ENCODE data around the gene UBE2O.
A peak's percentile ranks its signal among the peaks of the same experiment; 100 is the strongest.
"Not testable (repeated sequence)": the region's sequence is repeated elsewhere in the genome, so short reads cannot be mapped to it uniquely, and the experiment has no call there.

Gene UBE2O

GRCh38 chr17:76367642-76368041 is 85.3 kb downstream of the UBE2O start:
- DNase-seq = no peak

GRCh38 chr17:76366247-76366646 is 86.7 kb downstream of the UBE2O start:
- DNase-seq = no peak

GRCh38 chr17:76365256-76365903 is 87.6 kb downstream of the UBE2O start:
- DNase-seq = peak; percentile 23

GRCh38 chr17:76363107-76363842 is 89.7 kb downstream of the UBE2O start:
- no peak for DNase-seq

- no peak for DNase-seq
These were observed 92.5 kb downstream of the UBE2O start for GRCh38 chr17:76360461-76360860.

- not testable (repeated sequence) for DNase-seq
These were observed 93.2 kb downstream of the UBE2O start for GRCh38 chr17:76359776-76360175.

GRCh38 chr17:76359375-76359774 is 93.6 kb downstream of the UBE2O start:
- DNase-seq = no peak

GRCh38 chr17:76357597-76358158 is 95.3 kb downstream of the UBE2O start:
- DNase-seq = no peak

GRCh38 chr17:76356803-76357456 is 96.0 kb downstream of the UBE2O start:
- no peak for DNase-seq

- no peak for DNase-seq
These were observed 98.1 kb downstream of the UBE2O start for GRCh38 chr17:76354747-76355310.

GRCh38 chr17:76354317-76354729 is 98.6 kb downstream of the UBE2O start:
- no peak for DNase-seq

- DNase-seq = peak; percentile 94
These were observed 99.2 kb downstream of the UBE2O start, which contains the start of gene PRPSAP1 for GRCh38 chr17:76353599-76354316. TSS of gene PRPSAP1 (minus strand) at chr17:76353916. CDS start at chr17:76353703, 213 bp downstream.

- peak; percentile 49 for DNase-seq
These were observed 99.9 kb downstream of the UBE2O start for GRCh38 chr17:76353004-76353598.

- DNase-seq = no peak
These were observed 101.4 kb downstream of the UBE2O start for GRCh38 chr17:76351526-76352071.

GRCh38 chr17:76350463-76350862 is 102.5 kb downstream of the UBE2O start:
- DNase-seq = no peak

GRCh38 chr17:76346936-76347335 is 106.0 kb downstream of the UBE2O start:
- DNase-seq = not testable (repeated sequence)

- DNase-seq = no peak
These were observed 107.5 kb downstream of the UBE2O start for GRCh38 chr17:76345377-76345974.

GRCh38 chr17:76343106-76343505 is 109.8 kb downstream of the UBE2O start:
- DNase-seq = no peak

GRCh38 chr17:76341301-76341700 is 111.7 kb downstream of the UBE2O start:
- DNase-seq = no peak
